ENCODE data around the gene TUBA3D. TPM values are rescaled to one million over a fixed set of nuclear protein-coding genes. Genes with fewer than 3 reads are reported as not detected.
A peak's percentile ranks its signal among the peaks of the same experiment; 100 is the strongest.
"Not testable (repeated sequence)": the region's sequence is repeated elsewhere in the genome, so short reads cannot be mapped to it uniquely, and the experiment has no call there.

The TUBA3D gene
- not detected in 2 replicates for total RNA-seq
- not detected in 2 replicates for polyA plus RNA-seq
- polyA plus RNA-seq (2012): not detected in 2 replicates
- polyA minus RNA-seq (ENCODE audit: low replicate concordance): not detected in 2 replicates

DNA sequence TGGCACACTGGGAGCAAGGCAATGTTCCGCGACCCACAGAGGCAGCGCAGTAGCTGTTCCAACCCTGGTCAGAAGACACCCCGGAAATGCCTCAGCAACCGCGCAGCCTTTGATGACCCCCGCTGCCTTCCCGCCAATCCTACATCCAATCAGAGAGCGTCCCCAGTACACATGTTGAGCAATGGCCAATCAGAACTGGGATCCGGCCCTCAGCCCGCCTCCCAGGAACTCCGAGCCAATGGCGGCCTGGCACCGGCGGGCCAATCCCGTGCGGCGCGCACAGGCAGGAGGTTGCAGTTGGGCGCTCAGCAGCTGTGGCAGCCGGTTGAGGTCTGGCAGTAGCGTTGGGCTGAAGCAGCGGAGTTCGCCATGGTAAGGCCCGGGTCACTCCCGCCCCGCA is at the start of gene TUBA3D:
Gene TUBA3D (plus strand): TSS at position 289 of the 400 bp plus-strand sequence. CDS start 81 bp downstream, at position 370.
- no peaks in the 10 kb centered on the region for H3K9me3 ChIP-seq (ENCODE audit: control insufficient read depth, insufficient read depth, low read depth, low read length)
- no peak within 1 kb of the TSS for H2AFZ ChIP-seq (ENCODE audit: low read length)
- H4K20me1 ChIP-seq (ENCODE audit: control insufficient read depth, extremely low read depth, insufficient read depth, low read length): no peaks in the 10 kb centered on the region
- DNase-seq (ENCODE audit: low read depth in 2 of 2): no peak
- H3K27ac ChIP-seq (ENCODE audit: insufficient read depth, low read length): no peak within 1 kb of the TSS
- no peaks in the 10 kb centered on the region for H3K79me2 ChIP-seq (ENCODE audit: control insufficient read depth, insufficient read depth, low read length)
- H3K4me2 ChIP-seq (ENCODE audit: extremely low read depth, insufficient read depth, low read length): no peak within 1 kb of the TSS
- no peaks in the 10 kb centered on the region for H3K4me1 ChIP-seq (ENCODE audit: control insufficient read depth, extremely low read depth, insufficient read depth, low read length)
- no peaks in the 10 kb centered on the region for H3K36me3 ChIP-seq (ENCODE audit: control insufficient read depth, insufficient read depth, low read length)
- H3K9ac ChIP-seq (ENCODE audit: insufficient read depth, low read length): no peak within 1 kb of the TSS
- H3K27me3 ChIP-seq (ENCODE audit: control insufficient read depth, insufficient read depth, low read length): no peaks in the 10 kb centered on the region
- H3K4me3 ChIP-seq (replicated peaks in 1 of 4; ENCODE audit: control extremely low read depth in 1 of 4, insufficient read depth in 1 of 4, low read depth in 3 of 4, low read length in 4 of 4): no peak within 1 kb of the TSS
- no peak for TF ChIP-seq EZH2 (IDR thresholded peaks at IDR 0.05; ENCODE audit: low read length, missing control alignments)

DNA sequence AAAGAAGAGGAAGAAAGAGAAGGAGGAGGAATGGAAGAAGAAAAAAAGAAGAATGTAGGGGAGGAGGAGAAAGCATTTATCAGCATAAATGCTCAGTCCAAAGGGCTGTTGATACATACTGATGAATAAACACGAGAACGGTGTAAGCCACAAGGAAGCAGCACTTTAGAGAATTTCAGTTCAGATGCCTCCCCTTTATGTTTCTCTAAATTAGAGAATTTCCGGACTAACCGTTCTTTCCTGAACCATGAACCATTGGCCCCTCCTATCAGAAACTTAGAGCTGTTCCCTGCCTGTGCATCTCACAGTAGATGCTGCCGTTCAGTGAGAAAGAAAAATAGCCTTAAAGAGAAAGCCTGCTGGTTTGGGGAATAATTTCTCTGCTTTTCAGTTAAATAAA is 49.2 kb upstream of the TUBA3D start:
- Histone ChIP-seq H3K9ac (ENCODE audit: insufficient read depth, low read length) (no peak overlapping the region), H3K4me2 (ENCODE audit: extremely low read depth, insufficient read depth, low read length) (no peak overlapping the region), H2AFZ (ENCODE audit: low read length) (no peak overlapping the region), H3K4me3 (replicated peaks in 1 of 4; ENCODE audit: control extremely low read depth in 1 of 4, insufficient read depth in 1 of 4, low read depth in 3 of 4, low read length in 4 of 4) (no peak overlapping the region), H3K4me1 (ENCODE audit: control insufficient read depth, extremely low read depth, insufficient read depth, low read length) (no peaks in the 10 kb centered on the region), H3K79me2 (ENCODE audit: control insufficient read depth, insufficient read depth, low read length) (no peaks in the 10 kb centered on the region), H3K36me3 (ENCODE audit: control insufficient read depth, insufficient read depth, low read length) (no peaks in the 10 kb centered on the region), H3K9me3 (ENCODE audit: control insufficient read depth, insufficient read depth, low read depth, low read length) (no peaks in the 10 kb centered on the region), H3K27me3 (ENCODE audit: control insufficient read depth, insufficient read depth, low read length) (peaks cover 29% of the 10 kb centered on the region), H3K27ac (ENCODE audit: insufficient read depth, low read length) (no peak overlapping the region), H4K20me1 (ENCODE audit: control insufficient read depth, extremely low read depth, insufficient read depth, low read length) (no peaks in the 10 kb centered on the region)
- no peak for DNase-seq (ENCODE audit: low read depth in 2 of 2)
- no peak for TF ChIP-seq EZH2 (IDR thresholded peaks at IDR 0.05; ENCODE audit: low read length, missing control alignments)
- TF ChIP-seq, protein P1, sequence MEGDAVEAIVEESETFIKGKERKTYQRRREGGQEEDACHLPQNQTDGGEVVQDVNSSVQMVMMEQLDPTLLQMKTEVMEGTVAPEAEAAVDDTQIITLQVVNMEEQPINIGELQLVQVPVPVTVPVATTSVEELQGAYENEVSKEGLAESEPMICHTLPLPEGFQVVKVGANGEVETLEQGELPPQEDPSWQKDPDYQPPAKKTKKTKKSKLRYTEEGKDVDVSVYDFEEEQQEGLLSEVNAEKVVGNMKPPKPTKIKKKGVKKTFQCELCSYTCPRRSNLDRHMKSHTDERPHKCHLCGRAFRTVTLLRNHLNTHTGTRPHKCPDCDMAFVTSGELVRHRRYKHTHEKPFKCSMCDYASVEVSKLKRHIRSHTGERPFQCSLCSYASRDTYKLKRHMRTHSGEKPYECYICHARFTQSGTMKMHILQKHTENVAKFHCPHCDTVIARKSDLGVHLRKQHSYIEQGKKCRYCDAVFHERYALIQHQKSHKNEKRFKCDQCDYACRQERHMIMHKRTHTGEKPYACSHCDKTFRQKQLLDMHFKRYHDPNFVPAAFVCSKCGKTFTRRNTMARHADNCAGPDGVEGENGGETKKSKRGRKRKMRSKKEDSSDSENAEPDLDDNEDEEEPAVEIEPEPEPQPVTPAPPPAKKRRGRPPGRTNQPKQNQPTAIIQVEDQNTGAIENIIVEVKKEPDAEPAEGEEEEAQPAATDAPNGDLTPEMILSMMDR (conservative IDR thresholded peaks at IDR 0.05 in 1 of 2, IDR thresholded peaks at IDR 0.05 in 1 of 2; ENCODE audit: low read depth in 1 of 2, low read length in 2 of 2): no peak

DNA sequence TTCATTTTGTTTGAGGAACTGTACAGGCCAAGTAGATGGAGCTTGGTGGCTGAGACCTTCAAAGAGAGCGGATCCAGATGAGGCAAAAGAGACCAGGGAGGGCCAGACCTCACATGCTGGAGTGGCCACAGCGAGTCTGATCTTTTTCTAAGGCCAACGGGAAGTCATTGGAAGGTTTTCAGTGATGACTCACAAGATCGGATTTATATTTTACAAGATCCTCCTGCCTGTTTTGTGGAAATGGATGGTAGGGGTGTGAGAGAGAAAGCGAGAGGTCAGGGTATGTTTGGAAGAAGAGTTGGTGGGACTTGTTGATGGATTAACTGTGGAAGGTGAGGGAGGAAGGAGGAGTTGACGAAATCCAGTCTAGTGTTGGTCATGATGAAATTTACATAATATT is 44.6 kb upstream of the TUBA3D start:
- TF ChIP-seq, protein P1 (conservative IDR thresholded peaks at IDR 0.05 in 1 of 2, IDR thresholded peaks at IDR 0.05 in 1 of 2; ENCODE audit: low read depth in 1 of 2, low read length in 2 of 2): no peak
- TF ChIP-seq EZH2 (IDR thresholded peaks at IDR 0.05; ENCODE audit: low read length, missing control alignments): no peak
- Histone ChIP-seq H3K4me2 (ENCODE audit: extremely low read depth, insufficient read depth, low read length) (no peak overlapping the region), H2AFZ (ENCODE audit: low read length) (no peak overlapping the region), H3K9ac (ENCODE audit: insufficient read depth, low read length) (no peak overlapping the region), H3K36me3 (ENCODE audit: control insufficient read depth, insufficient read depth, low read length) (no peaks in the 10 kb centered on the region), H3K27me3 (ENCODE audit: control insufficient read depth, insufficient read depth, low read length) (peaks cover 9% of the 10 kb centered on the region), H3K27ac (ENCODE audit: insufficient read depth, low read length) (no peak overlapping the region), H4K20me1 (ENCODE audit: control insufficient read depth, extremely low read depth, insufficient read depth, low read length) (no peaks in the 10 kb centered on the region), H3K9me3 (ENCODE audit: control insufficient read depth, insufficient read depth, low read depth, low read length) (no peaks in the 10 kb centered on the region), H3K4me3 (replicated peaks in 1 of 4; ENCODE audit: control extremely low read depth in 1 of 4, insufficient read depth in 1 of 4, low read depth in 3 of 4, low read length in 4 of 4) (no peak overlapping the region), H3K4me1 (ENCODE audit: control insufficient read depth, extremely low read depth, insufficient read depth, low read length) (no peaks in the 10 kb centered on the region), H3K79me2 (ENCODE audit: control insufficient read depth, insufficient read depth, low read length) (no peaks in the 10 kb centered on the region)
- DNase-seq (ENCODE audit: low read depth in 2 of 2): peak; percentile 73 to 75

DNA sequence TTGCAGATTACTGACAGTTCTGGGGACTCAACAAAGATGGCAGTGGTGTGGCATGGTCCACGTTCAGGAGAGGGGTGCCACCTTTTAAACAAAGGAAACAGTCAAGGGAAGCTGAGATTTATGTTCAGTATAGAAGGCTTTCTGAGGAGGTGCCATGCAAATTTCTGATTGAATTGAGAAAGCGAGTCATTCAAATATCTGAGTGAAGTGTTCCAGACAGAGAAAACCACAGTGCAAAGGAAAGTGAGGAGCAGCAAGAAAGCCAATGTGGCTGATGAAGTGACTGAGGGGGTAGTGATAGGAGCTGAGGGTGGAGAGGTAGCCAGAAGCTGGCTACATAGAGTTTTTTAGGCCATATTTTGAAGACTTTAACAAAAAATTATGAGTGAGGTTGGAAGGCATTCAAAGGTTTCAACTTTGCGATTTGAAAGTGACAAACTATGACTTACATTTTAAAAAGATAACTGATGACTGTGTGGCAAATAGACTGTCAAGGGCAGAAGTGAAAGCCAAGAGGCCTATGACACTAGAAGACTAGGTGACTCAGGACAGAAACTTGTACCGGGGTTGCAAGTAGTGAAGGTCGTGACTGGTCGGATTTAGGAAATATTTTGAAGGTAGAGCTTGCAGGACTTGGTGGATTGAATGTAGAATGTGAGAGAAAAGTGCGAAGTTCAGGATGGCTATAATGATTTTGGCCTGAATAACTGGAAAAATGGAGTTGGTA is 35.0 kb upstream of the TUBA3D start:
- not testable (repeated sequence) for DNase-seq (ENCODE audit: low read depth in 2 of 2); H4K20me1 ChIP-seq (ENCODE audit: control insufficient read depth, extremely low read depth, insufficient read depth, low read length); H3K36me3 ChIP-seq (ENCODE audit: control insufficient read depth, insufficient read depth, low read length); H3K79me2 ChIP-seq (ENCODE audit: control insufficient read depth, insufficient read depth, low read length); H3K4me2 ChIP-seq (ENCODE audit: extremely low read depth, insufficient read depth, low read length); H3K9ac ChIP-seq (ENCODE audit: insufficient read depth, low read length); H3K9me3 ChIP-seq (ENCODE audit: control insufficient read depth, insufficient read depth, low read depth, low read length); H2AFZ ChIP-seq (ENCODE audit: low read length); H3K27ac ChIP-seq (ENCODE audit: insufficient read depth, low read length); H3K4me1 ChIP-seq (ENCODE audit: control insufficient read depth, extremely low read depth, insufficient read depth, low read length); H3K27me3 ChIP-seq (ENCODE audit: control insufficient read depth, insufficient read depth, low read length); H3K4me3 ChIP-seq (replicated peaks in 1 of 4; ENCODE audit: control extremely low read depth in 1 of 4, insufficient read depth in 1 of 4, low read depth in 3 of 4, low read length in 4 of 4)

DNA sequence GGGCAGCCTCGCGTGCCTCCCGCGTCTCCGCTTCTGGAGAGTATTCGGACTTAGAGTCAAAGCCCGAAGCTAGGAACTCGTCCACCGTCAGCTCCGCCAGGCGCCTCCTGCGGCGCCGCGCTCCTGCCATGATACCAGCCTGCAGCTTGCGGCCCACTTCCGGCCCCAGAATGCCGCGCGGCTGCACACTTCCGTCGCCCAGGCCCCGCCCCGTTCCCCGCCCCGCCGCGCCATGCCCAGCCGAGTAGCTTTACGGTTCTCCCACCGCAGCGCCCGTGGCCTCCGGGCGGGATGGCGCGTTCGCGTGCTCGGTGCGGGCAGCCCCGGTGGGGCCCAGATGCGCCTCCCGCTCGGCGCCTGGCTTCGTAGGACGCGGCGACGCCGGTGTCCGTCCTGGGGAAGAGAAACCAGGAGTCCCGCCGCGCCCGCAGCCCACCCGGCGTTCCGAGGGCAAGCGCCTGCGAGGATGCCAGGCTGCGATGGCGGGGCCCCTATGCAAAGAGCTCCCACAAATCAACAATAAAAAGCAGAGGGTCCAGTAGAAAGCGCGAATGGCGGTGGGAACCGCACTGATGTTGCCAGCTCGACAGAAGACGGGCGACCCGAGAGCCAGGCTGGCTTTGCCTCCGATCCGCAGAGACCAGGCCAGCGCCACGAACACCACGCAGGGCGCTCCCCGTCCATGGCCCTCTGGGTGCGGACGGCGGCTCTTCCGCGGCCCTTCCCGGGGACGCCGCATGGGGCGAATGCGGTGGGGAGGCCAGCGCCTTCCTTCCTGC is 31.0 kb upstream of the TUBA3D start:
- not testable (repeated sequence) for H3K27me3 ChIP-seq (ENCODE audit: control insufficient read depth, insufficient read depth, low read length); H2AFZ ChIP-seq (ENCODE audit: low read length); DNase-seq (ENCODE audit: low read depth in 2 of 2); H3K27ac ChIP-seq (ENCODE audit: insufficient read depth, low read length); H3K36me3 ChIP-seq (ENCODE audit: control insufficient read depth, insufficient read depth, low read length); H3K9me3 ChIP-seq (ENCODE audit: control insufficient read depth, insufficient read depth, low read depth, low read length); H3K79me2 ChIP-seq (ENCODE audit: control insufficient read depth, insufficient read depth, low read length); H3K9ac ChIP-seq (ENCODE audit: insufficient read depth, low read length); H3K4me2 ChIP-seq (ENCODE audit: extremely low read depth, insufficient read depth, low read length); H3K4me3 ChIP-seq (replicated peaks in 1 of 4; ENCODE audit: control extremely low read depth in 1 of 4, insufficient read depth in 1 of 4, low read depth in 3 of 4, low read length in 4 of 4); H4K20me1 ChIP-seq (ENCODE audit: control insufficient read depth, extremely low read depth, insufficient read depth, low read length); H3K4me1 ChIP-seq (ENCODE audit: control insufficient read depth, extremely low read depth, insufficient read depth, low read length)

Measured in fibroblast of lung (primary cell).